Measurements from ENCODE around the gene FAM20A. TPM values are rescaled to one million over a fixed set of nuclear protein-coding genes. Genes with fewer than 3 reads are reported as not detected.
A peak's percentile ranks its signal among the peaks of the same experiment; 100 is the strongest.

The FAM20A gene
- total RNA-seq, 1 donor from 2014 or later = 56.5 TPM

DNA sequence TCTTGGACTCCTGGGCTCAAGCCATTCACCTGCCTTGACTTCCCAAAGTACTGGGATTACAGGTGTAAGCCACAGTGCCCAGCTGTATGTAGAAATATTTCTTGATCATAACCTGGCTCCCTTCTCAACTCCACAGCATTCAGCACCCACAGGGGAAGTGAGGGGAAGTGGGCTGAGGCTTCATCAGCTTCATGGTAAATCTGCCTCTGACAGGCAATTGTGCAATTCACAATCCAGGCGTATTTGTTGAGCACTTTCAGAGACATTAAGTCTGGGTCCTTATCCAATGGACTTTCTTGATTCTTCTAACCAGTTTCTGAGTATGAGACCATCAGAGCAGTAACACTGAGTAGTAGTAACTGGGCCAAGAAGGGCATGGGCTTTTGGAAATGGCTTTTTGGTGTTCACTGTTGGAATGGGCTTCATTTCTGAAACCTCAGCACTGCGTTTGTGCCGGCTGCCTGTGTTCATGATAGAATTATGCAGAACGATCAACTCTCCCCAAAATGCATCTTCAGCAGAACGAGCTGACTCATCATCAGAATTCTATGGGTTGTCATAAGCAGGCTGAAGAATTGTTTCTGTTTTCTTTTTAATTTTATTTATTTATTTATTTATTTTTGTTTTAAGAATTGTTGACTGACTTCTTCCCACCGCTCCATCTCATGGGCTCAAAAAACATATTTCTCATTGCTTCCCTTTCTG is 28.9 kb downstream of the FAM20A start:
- DNase-seq (ENCODE audit: low spot score) = no peak
- no peak for ATAC-seq
- intact Hi-C loops (cut with DNase I) = no loop called here

DNA sequence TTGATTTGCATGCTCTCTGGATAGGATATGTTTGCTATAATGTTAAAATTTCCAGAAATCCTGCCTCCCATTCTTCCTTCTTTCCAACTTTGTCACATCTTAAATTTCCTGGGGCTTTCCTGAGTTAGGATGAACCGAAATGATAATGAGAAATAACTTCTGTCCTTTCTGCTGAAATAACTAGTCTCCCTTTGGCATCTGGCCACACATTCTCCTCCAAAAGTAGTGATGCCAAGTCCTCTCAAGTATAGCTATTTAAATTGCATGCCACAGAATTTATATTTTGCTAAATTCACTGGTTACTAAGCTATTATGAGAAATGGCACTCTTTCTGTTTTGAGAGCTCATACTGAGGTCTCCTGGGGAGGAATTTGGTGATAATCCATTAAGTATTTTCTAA is 30.6 kb downstream of the FAM20A start:
- intact Hi-C loops (cut with DNase I) = no loop called here
- no peak for ATAC-seq

GRCh38 chr17:68569346-68569745 is 31.8 kb downstream of the FAM20A start:
- DNase-seq (ENCODE audit: low spot score) (no peak), ATAC-seq (no peak)
- intact Hi-C loops (cut with DNase I) = no loop called here

More for the DNA sequence above, 30.6 kb downstream of the FAM20A start:
- DNase-seq (ENCODE audit: low spot score) = no peak

DNA sequence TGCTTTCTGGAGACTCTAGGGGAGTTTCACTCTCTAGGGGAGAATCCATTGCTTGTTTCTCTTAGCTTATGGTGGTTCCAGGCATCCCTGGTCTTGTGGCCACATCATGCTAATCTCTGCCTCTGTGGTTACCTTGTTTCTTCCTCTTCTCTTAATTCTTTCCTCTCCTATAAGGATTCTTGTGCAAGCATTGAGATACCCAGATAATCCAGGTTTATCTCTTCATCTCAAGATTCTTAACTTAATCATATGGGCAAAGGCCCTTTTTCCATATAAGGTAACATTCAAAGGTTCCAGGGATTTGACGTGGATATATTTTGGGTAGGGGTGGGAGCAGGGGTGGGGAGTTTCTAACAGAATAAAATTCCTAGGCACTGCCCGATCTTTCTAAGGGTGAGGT is 32.6 kb downstream of the FAM20A start:
- no peak for ATAC-seq
- no peak for DNase-seq (ENCODE audit: low spot score)
- intact Hi-C loops (cut with DNase I) = no loop called here

DNA sequence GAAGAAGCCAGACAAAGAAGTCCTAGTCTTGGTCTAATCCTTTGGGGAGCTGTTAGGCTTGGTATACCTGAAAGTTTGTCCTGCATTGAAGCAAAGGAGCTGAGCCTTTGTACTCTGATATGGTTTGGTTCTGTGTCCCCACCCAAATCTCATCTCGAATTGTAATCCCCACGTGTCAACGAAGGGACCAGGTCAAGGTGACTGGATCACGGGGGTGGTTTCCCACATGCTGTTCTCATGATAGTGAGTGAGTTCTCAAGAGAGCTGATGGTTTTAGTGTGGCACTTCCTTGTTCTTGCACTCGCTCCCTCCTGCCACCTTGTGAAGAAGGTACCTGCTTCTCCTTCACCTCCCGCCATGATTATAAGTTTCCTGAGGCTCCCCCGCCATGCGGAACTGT is 33.6 kb downstream of the FAM20A start:
- ATAC-seq = no peak
- DNase-seq (ENCODE audit: low spot score) = no peak
- intact Hi-C loops (cut with DNase I) = no loop called here

GRCh38 chr17:68567035-68567434 is 34.1 kb downstream of the FAM20A start:
- intact Hi-C loops (cut with DNase I) = no loop called here
- ATAC-seq (no peak), DNase-seq (ENCODE audit: low spot score) (no peak)

DNA sequence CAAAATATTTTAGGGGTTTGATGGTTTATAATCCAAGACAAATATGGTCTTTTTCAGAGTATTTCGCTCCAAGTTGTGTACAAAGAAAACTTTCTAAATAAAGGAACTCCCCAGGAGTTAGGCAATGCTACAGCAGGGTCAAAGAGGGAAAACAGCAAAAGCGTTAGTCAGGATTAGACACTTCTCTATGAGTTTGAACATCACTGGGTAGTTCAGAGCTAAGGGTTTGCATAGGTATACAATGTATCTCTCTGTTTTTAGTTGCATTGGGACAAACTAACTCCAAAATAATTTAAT is 34.8 kb downstream of the FAM20A start:
- intact Hi-C loops (cut with DNase I) = no loop called here
- DNase-seq (ENCODE audit: low spot score) (no peak), ATAC-seq (peak; percentile 77)

- DNase-seq (ENCODE audit: low spot score) (no peak), ATAC-seq (peak; percentile 75)
- intact Hi-C loops (cut with DNase I) = no loop called here
These were observed 35.3 kb downstream of the FAM20A start for GRCh38 chr17:68565661-68566441.

DNA sequence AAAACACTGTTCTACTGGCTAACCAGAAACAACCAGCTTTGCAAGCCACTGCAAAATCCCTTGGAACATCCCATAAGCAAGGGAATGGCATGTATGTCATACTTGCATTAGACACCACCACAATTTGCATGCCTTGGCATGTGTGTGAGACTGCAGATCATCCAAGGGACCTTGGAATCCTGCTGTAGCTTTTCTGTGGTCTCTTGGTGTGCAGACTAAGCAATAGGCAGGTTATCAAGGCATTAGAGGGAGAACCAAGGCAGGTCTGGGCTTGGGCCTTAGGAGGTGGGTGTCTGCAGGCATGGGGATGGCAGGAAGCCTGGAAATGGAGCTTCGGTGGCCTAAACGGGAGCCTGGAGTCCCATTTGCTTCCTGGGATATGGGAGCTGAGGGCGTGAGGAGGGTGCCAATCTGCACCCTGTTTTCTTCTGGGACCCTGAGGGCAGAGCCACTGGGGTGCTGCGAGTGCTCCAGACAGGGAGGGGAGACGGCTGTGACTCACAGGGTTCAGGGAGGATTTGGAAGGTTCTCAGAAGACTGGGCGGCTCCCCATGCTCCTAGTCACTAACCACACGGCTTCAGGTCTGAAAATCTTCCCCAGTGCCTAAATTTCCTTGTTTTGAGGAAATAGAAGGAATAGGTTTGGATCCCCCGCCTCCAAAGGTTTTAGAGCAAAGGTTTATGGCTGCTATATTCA is 36.6 kb downstream of the FAM20A start:
- DNase-seq (ENCODE audit: low spot score) = no peak
- intact Hi-C loops (cut with DNase I) = no loop called here

GRCh38 chr17:68562736-68563135 is 38.4 kb downstream of the FAM20A start:
- ATAC-seq = no peak
- no peak for DNase-seq (ENCODE audit: low spot score)
- intact Hi-C loops (cut with DNase I) = no loop called here

More for the DNA sequence above, 36.6 kb downstream of the FAM20A start:
- no peak for ATAC-seq

GRCh38 chr17:68560966-68561720 is 40.0 kb downstream of the FAM20A start:
- ATAC-seq (no peak), DNase-seq (ENCODE audit: low spot score) (no peak)
- intact Hi-C loops (cut with DNase I) = no loop called here

DNA sequence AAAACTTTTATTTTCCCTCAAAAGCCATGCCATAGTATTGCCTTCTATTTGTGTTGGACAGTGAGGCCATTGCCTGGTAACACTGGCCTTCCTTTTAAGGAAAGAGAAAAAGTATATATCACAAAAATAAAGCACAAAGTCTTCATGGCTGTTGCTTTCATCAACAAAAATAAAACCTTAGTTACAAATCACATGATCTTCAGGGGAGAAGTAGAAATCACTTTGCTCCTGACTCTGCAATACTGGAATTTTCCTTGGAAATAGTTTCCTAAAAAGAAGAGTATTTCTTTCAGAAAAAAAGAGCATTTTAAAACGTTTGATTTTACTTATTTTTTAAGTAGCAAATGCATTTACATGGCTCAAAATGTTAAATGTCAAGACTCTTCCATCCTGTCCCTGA is 41.9 kb downstream of the FAM20A start:
- intact Hi-C loops (cut with DNase I) = no loop called here
- no peak for ATAC-seq
- no peak for DNase-seq (ENCODE audit: low spot score)

GRCh38 chr17:68556551-68556950 is 44.6 kb downstream of the FAM20A start:
- no peak for DNase-seq (ENCODE audit: low spot score)
- ATAC-seq = no peak
- intact Hi-C loops (cut with DNase I) = no loop called here

DNA sequence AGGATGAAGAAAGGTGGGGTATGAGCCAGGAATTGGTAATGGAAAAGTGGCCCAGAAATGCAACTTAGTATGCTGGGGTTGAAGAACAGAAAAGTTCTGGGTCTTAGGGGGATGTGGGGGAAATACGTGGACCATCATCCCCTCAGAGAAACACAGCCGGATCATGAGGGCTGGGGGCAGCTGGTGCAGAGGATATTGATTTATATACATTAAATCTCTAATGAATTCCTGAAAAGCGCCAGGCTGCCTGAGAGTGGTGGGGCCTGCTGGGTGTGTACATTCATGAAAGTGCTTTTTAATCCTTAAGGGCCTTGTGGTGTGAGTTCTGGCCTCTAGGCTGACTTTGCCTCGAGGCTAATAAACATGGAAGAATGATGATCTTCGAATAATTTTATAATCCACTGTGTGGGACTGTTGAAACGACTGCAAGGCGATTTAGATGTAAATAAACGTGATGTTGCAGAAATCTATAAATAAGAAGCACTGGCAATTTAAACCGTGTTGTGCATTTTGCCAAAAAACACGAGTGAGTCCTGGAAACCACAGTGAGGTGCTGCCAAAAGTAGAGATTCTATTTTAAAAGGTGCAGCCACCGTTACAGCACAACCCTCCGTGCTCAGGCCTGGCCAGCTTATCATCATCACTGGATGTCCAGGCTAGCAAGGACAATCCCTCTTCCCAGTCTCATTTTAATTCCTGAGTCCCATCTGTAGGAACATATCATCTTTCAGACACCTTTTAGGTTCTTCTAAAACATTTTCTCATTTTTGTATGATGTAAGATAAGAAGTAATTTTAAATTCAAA is 56.9 kb downstream of the FAM20A start:
- no peak for ATAC-seq
- no peak for DNase-seq (ENCODE audit: low spot score)
- intact Hi-C loops (cut with DNase I) = no loop called here

GRCh38 chr17:68542698-68543463 is 58.3 kb downstream of the FAM20A start:
- intact Hi-C loops (cut with DNase I) = no loop called here
- DNase-seq (ENCODE audit: low spot score) (no peak), ATAC-seq (no peak)

GRCh38 chr17:68541816-68542215 is 59.4 kb downstream of the FAM20A start:
- DNase-seq (ENCODE audit: low spot score) (no peak), ATAC-seq (no peak)
- intact Hi-C loops (cut with DNase I) = no loop called here

GRCh38 chr17:68540981-68541380 is 60.2 kb downstream of the FAM20A start:
- DNase-seq (ENCODE audit: low spot score) (no peak), ATAC-seq (no peak)
- intact Hi-C loops (cut with DNase I) = no loop called here
